ENCODE data around the gene LCA5. TPM values are rescaled to one million over a fixed set of nuclear protein-coding genes. Genes with fewer than 3 reads are reported as not detected.

Gene LCA5
- total RNA-seq, 1 experiment from 2014 or later = 2.0 TPM

GRCh38 chr6:79568996-79569395 lies 31.8 kb upstream of the LCA5 start:
- BruUV-seq (replicated peaks) = no TSS peak
- intact Hi-C loops (cut with micrococcal nuclease) = no loop called here
- H3K36me3 ChIP-seq (ENCODE audit: control insufficient read depth in 1 of 2, insufficient read depth in 2 of 2, low read length in 2 of 2) = no peaks in the 10 kb centered on the region
- no peak overlapping the region for H3K9ac ChIP-seq (ENCODE audit: low read length)
- no peaks in the 10 kb centered on the region for H3K9me3 ChIP-seq (ENCODE audit: control insufficient read depth in 1 of 2, insufficient read depth in 1 of 2, low read depth in 1 of 2, low read length in 2 of 2)
- no peaks in the 10 kb centered on the region for H4K20me1 ChIP-seq (ENCODE audit: insufficient read depth)
- H3K79me2 ChIP-seq (ENCODE audit: insufficient read depth, low read length) = no peaks in the 10 kb centered on the region
- no peak overlapping the region for H2AFZ ChIP-seq (ENCODE audit: low read depth, low read length, poor library complexity, severe bottlenecking)
- no peak overlapping the region for H3K4me3 ChIP-seq (replicated peaks in 1 of 2; ENCODE audit: low read depth in 1 of 2, low read length in 2 of 2)
- H3K4me2 ChIP-seq (ENCODE audit: low read length) = no peak overlapping the region
- H3K27ac ChIP-seq (ENCODE audit: low read depth, low read length) = no peak overlapping the region
- DNase-seq (ENCODE audit: low read depth, low spot score) (no peak), ATAC-seq (no peak)
- no peaks in the 10 kb centered on the region for H3K9me2 ChIP-seq (ENCODE audit: insufficient read depth)
- peaks cover 19 to 27% of the 10 kb centered on the region in 2 experiments for H3K4me1 ChIP-seq (ENCODE audit: control insufficient read depth in 1 of 2, insufficient read depth in 2 of 2, low read length in 2 of 2)
- RAD21 ChIA-PET (ENCODE audit: low non-redundant PET in 1 of 2, low total read pairs in 2 of 2, uncharacterized antibody in 2 of 2, unreplicated experiment in 2 of 2) = no interaction called here
- no peaks in the 10 kb centered on the region for H3K27me3 ChIP-seq (ENCODE audit: insufficient read depth, low read length)
- TF ChIP-seq EGR1 (IDR thresholded peaks at IDR 0.05; ENCODE audit: low read depth) (no peak), SP1 (IDR thresholded peaks at IDR 0.05; ENCODE audit: low read depth) (no peak), POLR2A (IDR thresholded peaks at IDR 0.05; ENCODE audit: borderline replicate concordance, extremely low read depth, insufficient read depth, insufficient read length) (no peak)
- POLR2A ChIA-PET = no interaction called here
- CTCF ChIA-PET = no interaction called here

GRCh38 chr6:79564636-79565035 lies 27.4 kb upstream of the LCA5 start:
- no peak for ATAC-seq
- no peak overlapping the region for H3K4me3 ChIP-seq (replicated peaks in 1 of 2; ENCODE audit: low read depth in 1 of 2, low read length in 2 of 2)
- no peak overlapping the region for H2AFZ ChIP-seq (ENCODE audit: low read depth, low read length, poor library complexity, severe bottlenecking)
- H3K9me3 ChIP-seq (ENCODE audit: control insufficient read depth in 1 of 2, insufficient read depth in 1 of 2, low read depth in 1 of 2, low read length in 2 of 2) = no peaks in the 10 kb centered on the region
- BruUV-seq (replicated peaks) = no TSS peak
- no peak overlapping the region for H3K27ac ChIP-seq (ENCODE audit: low read depth, low read length)
- ChIA-PET POLR2A (no interaction called here), CTCF (no interaction called here), RAD21 (ENCODE audit: low non-redundant PET in 1 of 2, low total read pairs in 2 of 2, uncharacterized antibody in 2 of 2, unreplicated experiment in 2 of 2) (no interaction called here)
- H3K79me2 ChIP-seq (ENCODE audit: insufficient read depth, low read length) = no peaks in the 10 kb centered on the region
- no peaks in the 10 kb centered on the region for H3K36me3 ChIP-seq (ENCODE audit: control insufficient read depth in 1 of 2, insufficient read depth in 2 of 2, low read length in 2 of 2)
- H3K4me1 ChIP-seq (ENCODE audit: control insufficient read depth in 1 of 2, insufficient read depth in 2 of 2, low read length in 2 of 2) = peaks cover 7 to 8% of the 10 kb centered on the region in 2 experiments
- no peak overlapping the region for H3K4me2 ChIP-seq (ENCODE audit: low read length)
- no peaks in the 10 kb centered on the region for H4K20me1 ChIP-seq (ENCODE audit: insufficient read depth)
- H3K9me2 ChIP-seq (ENCODE audit: insufficient read depth) = no peaks in the 10 kb centered on the region
- DNase-seq (ENCODE audit: low read depth, low spot score) = no peak
- TF ChIP-seq, protein P1, sequence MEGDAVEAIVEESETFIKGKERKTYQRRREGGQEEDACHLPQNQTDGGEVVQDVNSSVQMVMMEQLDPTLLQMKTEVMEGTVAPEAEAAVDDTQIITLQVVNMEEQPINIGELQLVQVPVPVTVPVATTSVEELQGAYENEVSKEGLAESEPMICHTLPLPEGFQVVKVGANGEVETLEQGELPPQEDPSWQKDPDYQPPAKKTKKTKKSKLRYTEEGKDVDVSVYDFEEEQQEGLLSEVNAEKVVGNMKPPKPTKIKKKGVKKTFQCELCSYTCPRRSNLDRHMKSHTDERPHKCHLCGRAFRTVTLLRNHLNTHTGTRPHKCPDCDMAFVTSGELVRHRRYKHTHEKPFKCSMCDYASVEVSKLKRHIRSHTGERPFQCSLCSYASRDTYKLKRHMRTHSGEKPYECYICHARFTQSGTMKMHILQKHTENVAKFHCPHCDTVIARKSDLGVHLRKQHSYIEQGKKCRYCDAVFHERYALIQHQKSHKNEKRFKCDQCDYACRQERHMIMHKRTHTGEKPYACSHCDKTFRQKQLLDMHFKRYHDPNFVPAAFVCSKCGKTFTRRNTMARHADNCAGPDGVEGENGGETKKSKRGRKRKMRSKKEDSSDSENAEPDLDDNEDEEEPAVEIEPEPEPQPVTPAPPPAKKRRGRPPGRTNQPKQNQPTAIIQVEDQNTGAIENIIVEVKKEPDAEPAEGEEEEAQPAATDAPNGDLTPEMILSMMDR (IDR thresholded peaks at IDR 0.05 in 2 of 3, conservative IDR thresholded peaks at IDR 0.05 in 1 of 3; ENCODE audit: borderline replicate concordance in 1 of 3, insufficient read depth in 1 of 3, low read depth in 2 of 3, low read length in 2 of 3) = no peak
- no peak for TF ChIP-seq POLR2A (IDR thresholded peaks at IDR 0.05; ENCODE audit: borderline replicate concordance, extremely low read depth, insufficient read depth, insufficient read length)
- no peak for TF ChIP-seq CEBPB (IDR thresholded peaks at IDR 0.05; ENCODE audit: low read depth)
- H3K9ac ChIP-seq (ENCODE audit: low read length) = no peak overlapping the region
- intact Hi-C loops (cut with micrococcal nuclease) = no loop called here
- no peaks in the 10 kb centered on the region for H3K27me3 ChIP-seq (ENCODE audit: insufficient read depth, low read length)
